GM12872 (cell line): ENCODE data around the gene HAO1.

Experiments used
- TF ChIP-seq, protein P1 (sequence below): IDR thresholded peaks from 3 replicates; pipeline ENCODE4 v1.5.1; 2011; ENCODE audit warnings: low read depth, mild to moderate bottlenecking, low read length, moderate library complexity; ENCODE audit not compliant: insufficient read depth

Gene HAO1

GRCh38 chr20:7975851-7976414 lies 35.7 kb upstream of the HAO1 start:
- TF ChIP-seq, protein P1, sequence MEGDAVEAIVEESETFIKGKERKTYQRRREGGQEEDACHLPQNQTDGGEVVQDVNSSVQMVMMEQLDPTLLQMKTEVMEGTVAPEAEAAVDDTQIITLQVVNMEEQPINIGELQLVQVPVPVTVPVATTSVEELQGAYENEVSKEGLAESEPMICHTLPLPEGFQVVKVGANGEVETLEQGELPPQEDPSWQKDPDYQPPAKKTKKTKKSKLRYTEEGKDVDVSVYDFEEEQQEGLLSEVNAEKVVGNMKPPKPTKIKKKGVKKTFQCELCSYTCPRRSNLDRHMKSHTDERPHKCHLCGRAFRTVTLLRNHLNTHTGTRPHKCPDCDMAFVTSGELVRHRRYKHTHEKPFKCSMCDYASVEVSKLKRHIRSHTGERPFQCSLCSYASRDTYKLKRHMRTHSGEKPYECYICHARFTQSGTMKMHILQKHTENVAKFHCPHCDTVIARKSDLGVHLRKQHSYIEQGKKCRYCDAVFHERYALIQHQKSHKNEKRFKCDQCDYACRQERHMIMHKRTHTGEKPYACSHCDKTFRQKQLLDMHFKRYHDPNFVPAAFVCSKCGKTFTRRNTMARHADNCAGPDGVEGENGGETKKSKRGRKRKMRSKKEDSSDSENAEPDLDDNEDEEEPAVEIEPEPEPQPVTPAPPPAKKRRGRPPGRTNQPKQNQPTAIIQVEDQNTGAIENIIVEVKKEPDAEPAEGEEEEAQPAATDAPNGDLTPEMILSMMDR, result no peak

- TF ChIP-seq, protein P1, result no peak
Measured at GRCh38 chr20:7974785-7975435, 34.7 kb upstream of the HAO1 start.

- TF ChIP-seq, protein P1, result no peak
Measured at GRCh38 chr20:7971536-7972280, 31.4 kb upstream of the HAO1 start.

DNA sequence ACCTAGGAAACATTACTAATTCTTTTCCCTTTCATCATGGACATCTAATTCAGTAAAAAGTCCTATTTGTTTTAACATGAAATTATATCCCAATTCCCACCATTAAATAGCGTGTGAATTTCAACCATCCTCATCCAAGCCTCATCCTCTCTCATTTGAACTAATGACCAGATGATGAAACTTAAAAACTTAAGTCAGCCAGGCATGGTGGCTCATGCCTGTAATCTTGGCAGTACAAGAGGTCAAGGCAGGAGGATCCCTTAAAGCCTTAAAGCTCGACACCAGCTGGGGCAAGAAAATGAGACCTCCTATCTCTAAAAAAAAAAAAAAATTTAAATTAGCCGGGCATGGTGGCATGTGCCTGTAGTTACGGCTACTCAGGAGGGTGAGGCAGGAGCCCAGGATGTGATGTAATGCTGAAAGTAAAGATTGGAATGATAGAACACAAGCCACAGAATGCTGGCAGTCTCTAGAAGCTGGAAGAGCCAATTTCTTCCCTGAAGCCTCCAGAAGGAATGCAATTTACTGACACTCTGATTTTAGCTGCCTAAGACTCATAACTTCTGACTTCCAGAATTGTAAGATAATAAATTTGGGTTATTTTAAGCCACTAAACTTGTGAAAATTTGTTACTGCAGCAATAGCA lies 27.1 kb upstream of the HAO1 start:
- TF ChIP-seq, protein P1, result no peak

DNA sequence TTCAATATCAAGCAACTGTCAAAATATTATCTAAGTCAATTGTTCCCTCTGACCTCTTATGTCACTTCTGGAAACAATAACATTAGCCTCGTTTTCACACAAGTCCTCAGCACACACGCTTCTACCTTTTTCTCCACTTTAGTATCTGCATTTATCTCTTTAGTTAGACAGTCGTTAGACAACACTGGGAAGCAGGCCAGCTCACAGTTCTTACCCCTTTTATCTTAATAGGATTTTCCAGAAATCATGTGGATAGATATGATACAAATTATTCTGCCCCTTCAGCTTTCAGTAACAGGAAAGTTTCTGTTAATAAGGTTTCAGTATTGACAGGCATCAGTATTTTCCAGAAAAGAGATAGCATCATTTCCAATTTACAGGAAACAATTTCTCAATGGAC lies 25.9 kb upstream of the HAO1 start:
- TF ChIP-seq, protein P1, result no peak

- TF ChIP-seq, protein P1, result no peak
Measured at GRCh38 chr20:7959484-7959883, 19.2 kb upstream of the HAO1 start.

DNA sequence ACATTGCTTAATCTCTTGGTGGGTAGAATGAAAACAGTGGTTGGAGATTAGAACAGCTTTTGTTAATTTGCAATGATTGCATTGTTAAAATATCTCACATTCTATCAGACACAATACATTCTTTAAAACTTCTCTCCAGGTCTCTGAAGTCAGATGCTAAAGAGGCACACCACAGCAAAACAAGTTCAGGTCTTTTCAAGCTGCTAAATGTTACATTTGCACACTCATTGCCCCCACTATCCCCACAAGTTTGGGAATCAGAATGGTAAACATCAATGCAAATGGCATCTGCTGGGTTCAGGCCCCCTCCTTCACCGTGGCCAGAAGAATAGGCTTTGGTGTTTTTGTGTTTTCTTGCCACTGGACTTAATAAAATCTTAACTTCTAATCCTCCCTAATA lies 10.1 kb upstream of the HAO1 start:
- TF ChIP-seq, protein P1, result no peak
